Neural cell (in vitro differentiated cells): ENCODE results near the gene THAP2.

Experiments used
- EP300 ChIP-seq: fragments of 450-650 bp; conservative IDR thresholded peaks from 2 replicates; pipeline ENCODE4 v1.6.1; 2014; ENCODE audit warnings: antibody characterized with exemption, mild to moderate bottlenecking, moderate library complexity; ENCODE audit not compliant: poor library complexity, severe bottlenecking
- EZH2 ChIP-seq: fragments of 200-600, 300-800 bp; shearing (Covaris generic), sonication (generic); IDR thresholded peaks from 2 replicates; pipeline ENCODE4 v1.6.1; 2014; ENCODE audit warnings: antibody characterized with exemption, low read length, borderline replicate concordance, mild to moderate bottlenecking; ENCODE audit not compliant: insufficient read depth, poor library complexity, severe bottlenecking
- POLR2AphosphoS5 ChIP-seq: IDR thresholded peaks from 2 replicates; pipeline ENCODE4 v1.6.1; 2012
- RAD21 ChIP-seq: fragments of 450-650 bp; conservative IDR thresholded peaks from 2 replicates; pipeline ENCODE4 v1.6.1; 2014; ENCODE audit warnings: antibody characterized with exemption, mild to moderate bottlenecking, moderate library complexity
- SMC3 ChIP-seq: fragments of 450-650 bp; conservative IDR thresholded peaks from 2 replicates; pipeline ENCODE4 v1.6.1; 2014; ENCODE audit warnings: antibody characterized with exemption, mild to moderate bottlenecking, moderate library complexity; ENCODE audit not compliant: poor library complexity
- TAF1 ChIP-seq: IDR thresholded peaks from 2 replicates; pipeline ENCODE4 v1.6.1; 2012; ENCODE audit warnings: low read depth
- TF ChIP-seq, protein P1 (sequence below): fragments of 450-650 bp; IDR thresholded peaks from 2 replicates; pipeline ENCODE4 v1.5.1; 2014; ENCODE audit warnings: antibody characterized with exemption, mild to moderate bottlenecking, moderate library complexity; ENCODE audit not compliant: poor library complexity, severe bottlenecking
- TF ChIP-seq, protein P2 (sequence below): IDR thresholded peaks from 2 replicates; pipeline ENCODE4 v1.6.1; 2012; ENCODE audit warnings: borderline replicate concordance

DNA sequence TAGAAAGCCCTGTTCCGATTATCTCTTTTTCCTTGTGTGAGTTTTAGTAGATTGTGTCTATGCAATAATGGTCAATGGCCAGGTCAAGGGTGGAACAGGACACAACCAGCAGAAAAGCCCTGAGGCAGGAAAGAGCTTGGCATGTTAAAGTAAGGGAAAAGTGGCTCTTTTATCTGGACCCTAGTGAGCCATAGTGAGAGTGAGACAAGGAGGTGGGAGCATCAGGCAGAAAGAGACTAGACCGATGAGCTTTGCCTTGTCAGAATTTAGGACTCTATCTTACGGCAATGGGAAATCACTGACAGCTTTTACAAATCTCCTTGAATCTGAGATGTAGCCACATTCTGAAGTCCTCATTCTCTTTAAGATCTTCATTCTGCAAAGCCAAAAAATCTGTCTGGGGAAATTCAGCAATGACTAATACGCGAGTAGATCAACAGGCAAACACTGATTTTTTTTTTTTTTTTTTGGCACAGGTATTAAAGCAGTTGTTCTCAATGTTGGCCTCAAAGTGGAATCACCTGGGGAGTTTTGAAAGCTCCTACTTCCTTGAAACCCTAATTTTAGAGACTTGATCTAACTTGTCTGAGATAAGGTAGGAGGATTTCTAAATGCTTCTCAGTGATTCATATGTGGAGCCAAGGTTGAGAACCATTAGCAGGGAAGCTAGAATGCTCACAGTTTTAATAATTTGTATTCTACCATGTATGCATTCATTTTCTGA is 55.7 kb downstream of the THAP2 start:
- TF ChIP-seq, protein P1, sequence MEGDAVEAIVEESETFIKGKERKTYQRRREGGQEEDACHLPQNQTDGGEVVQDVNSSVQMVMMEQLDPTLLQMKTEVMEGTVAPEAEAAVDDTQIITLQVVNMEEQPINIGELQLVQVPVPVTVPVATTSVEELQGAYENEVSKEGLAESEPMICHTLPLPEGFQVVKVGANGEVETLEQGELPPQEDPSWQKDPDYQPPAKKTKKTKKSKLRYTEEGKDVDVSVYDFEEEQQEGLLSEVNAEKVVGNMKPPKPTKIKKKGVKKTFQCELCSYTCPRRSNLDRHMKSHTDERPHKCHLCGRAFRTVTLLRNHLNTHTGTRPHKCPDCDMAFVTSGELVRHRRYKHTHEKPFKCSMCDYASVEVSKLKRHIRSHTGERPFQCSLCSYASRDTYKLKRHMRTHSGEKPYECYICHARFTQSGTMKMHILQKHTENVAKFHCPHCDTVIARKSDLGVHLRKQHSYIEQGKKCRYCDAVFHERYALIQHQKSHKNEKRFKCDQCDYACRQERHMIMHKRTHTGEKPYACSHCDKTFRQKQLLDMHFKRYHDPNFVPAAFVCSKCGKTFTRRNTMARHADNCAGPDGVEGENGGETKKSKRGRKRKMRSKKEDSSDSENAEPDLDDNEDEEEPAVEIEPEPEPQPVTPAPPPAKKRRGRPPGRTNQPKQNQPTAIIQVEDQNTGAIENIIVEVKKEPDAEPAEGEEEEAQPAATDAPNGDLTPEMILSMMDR, result no peak
- TF ChIP-seq POLR2AphosphoS5, result no peak
- TF ChIP-seq EZH2, result no peak
- TF ChIP-seq EP300, result no peak
- TF ChIP-seq, protein P2, sequence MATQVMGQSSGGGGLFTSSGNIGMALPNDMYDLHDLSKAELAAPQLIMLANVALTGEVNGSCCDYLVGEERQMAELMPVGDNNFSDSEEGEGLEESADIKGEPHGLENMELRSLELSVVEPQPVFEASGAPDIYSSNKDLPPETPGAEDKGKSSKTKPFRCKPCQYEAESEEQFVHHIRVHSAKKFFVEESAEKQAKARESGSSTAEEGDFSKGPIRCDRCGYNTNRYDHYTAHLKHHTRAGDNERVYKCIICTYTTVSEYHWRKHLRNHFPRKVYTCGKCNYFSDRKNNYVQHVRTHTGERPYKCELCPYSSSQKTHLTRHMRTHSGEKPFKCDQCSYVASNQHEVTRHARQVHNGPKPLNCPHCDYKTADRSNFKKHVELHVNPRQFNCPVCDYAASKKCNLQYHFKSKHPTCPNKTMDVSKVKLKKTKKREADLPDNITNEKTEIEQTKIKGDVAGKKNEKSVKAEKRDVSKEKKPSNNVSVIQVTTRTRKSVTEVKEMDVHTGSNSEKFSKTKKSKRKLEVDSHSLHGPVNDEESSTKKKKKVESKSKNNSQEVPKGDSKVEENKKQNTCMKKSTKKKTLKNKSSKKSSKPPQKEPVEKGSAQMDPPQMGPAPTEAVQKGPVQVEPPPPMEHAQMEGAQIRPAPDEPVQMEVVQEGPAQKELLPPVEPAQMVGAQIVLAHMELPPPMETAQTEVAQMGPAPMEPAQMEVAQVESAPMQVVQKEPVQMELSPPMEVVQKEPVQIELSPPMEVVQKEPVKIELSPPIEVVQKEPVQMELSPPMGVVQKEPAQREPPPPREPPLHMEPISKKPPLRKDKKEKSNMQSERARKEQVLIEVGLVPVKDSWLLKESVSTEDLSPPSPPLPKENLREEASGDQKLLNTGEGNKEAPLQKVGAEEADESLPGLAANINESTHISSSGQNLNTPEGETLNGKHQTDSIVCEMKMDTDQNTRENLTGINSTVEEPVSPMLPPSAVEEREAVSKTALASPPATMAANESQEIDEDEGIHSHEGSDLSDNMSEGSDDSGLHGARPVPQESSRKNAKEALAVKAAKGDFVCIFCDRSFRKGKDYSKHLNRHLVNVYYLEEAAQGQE, result no peak
- TF ChIP-seq RAD21, result no peak
- TF ChIP-seq TAF1, result no peak
- no peak for TF ChIP-seq SMC3
